Parathyroid adenoma (tissue), 2 donors: ENCODE data around the gene BRD9.
"Not testable (repeated sequence)": the region's sequence is repeated elsewhere in the genome, so short reads cannot be mapped to it uniquely, and the experiment has no call there.

Experiments used
- H2AFZ ChIP-seq: fragments of 300-600 bp; sonication (generic); one replicate; pipeline ENCODE4 v1.7.0; 2017; ENCODE audit warnings: antibody characterized with exemption, mild to moderate bottlenecking
- H3K27ac ChIP-seq: fragments of 300-600 bp; sonication (generic); one replicate; pipeline ENCODE4 v1.7.0; 2017
- H3K27me3 ChIP-seq: fragments of 300-600 bp; sonication (generic); one replicate; pipeline ENCODE4 v1.7.0; 2017; ENCODE audit warnings: low read length; ENCODE audit not compliant: control insufficient read depth, insufficient read depth
- H3K36me3 ChIP-seq: fragments of 300-600 bp; sonication (generic); one replicate; pipeline ENCODE4 v1.7.0; 2017; ENCODE audit warnings: low read length; ENCODE audit not compliant: control insufficient read depth, insufficient read depth
- H3K4me1 ChIP-seq: fragments of 300-600 bp; sonication (generic); one replicate; pipeline ENCODE4 v1.7.0; 2017; ENCODE audit warnings: control low read depth
- H3K4me2 ChIP-seq: fragments of 300-600 bp; sonication (generic); one replicate; pipeline ENCODE4 v1.7.0; 2017; ENCODE audit warnings: low read length
- H3K4me3 ChIP-seq: fragments of 300-600 bp; sonication (generic); one replicate; pipeline ENCODE4 v1.7.0; 2017; ENCODE audit warnings: low read depth, low read length
- H3K79me2 ChIP-seq: fragments of 300-600 bp; sonication (generic); one replicate; pipeline ENCODE4 v1.7.0; 2017; ENCODE audit warnings: control low read depth
- H3K9ac ChIP-seq: fragments of 300-600 bp; sonication (generic); one replicate; pipeline ENCODE4 v1.7.0; 2017; ENCODE audit warnings: mild to moderate bottlenecking
- H3K9me3 ChIP-seq: fragments of 300-600 bp; sonication (generic); one replicate; pipeline ENCODE4 v1.7.0; 2017; ENCODE audit warnings: low read length; ENCODE audit not compliant: control insufficient read depth
- TF ChIP-seq, protein P1 (sequence below): fragments of 300-600 bp; sonication (generic); IDR thresholded peaks from one replicate; pipeline ENCODE4 v1.7.0; 2017; ENCODE audit warnings: antibody characterized with exemption, mild to moderate bottlenecking
- donor health status: primary hyperparathyroidism.

Gene BRD9

DNA sequence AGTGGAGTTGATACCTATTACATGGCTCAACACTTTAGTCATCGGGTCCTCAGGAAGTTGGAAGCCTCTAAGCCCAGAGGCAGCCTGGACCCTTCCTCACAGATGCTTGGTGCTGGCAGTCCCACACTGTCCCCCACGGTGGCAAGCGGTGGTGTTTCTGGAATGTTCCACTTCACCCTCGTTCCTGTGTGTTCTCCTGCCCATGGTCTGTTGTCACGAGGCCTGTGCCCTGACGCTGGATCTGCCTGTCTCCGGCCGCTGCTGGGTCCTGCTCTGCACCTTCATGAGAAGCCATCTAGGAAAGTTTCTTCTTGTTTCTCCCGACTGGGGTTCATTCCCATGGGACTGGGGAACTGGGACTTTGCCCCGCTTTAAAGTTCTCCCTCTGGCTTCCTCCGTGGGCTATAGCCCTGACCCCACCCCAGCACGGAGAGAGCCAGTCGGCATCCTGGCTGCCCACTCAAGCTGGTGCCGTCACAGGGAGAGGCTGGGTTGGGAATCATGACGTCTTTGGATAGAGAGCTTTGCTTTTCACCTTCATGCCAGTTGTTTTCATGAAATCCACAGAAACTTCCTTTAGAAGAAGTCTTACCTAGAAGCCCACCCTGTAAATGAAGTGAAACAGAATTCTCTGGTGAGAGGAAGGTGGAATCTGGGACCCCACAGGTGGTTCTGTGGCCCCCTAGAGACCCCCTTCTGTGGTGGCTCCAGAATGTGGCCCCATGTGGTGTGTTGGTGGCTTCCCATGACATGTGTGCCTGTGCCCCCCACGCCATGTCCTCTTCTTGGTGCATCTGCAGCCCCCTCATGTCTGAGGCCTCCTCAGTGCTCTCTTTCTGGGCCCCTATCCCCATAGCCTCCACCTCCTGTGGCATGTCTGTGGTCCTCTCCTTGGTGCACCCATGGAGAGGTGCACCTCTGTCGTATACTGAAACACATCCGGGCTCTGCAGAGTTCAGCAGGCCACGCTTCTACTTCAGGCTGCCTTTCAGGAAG, 43.8 kb upstream of the BRD9 start:
- Histone ChIP-seq H3K27ac (no peak overlapping the region), H3K9ac (no peak overlapping the region), H2AFZ (no peak overlapping the region), H3K27me3 (no peaks in the 10 kb centered on the region), H3K4me1 (no peaks in the 10 kb centered on the region), H3K36me3 (no peaks in the 10 kb centered on the region), H3K4me2 (no peak overlapping the region), H3K9me3 (no peaks in the 10 kb centered on the region), H3K4me3 (no peak overlapping the region), H3K79me2 (no peaks in the 10 kb centered on the region)
- TF ChIP-seq, protein P1, sequence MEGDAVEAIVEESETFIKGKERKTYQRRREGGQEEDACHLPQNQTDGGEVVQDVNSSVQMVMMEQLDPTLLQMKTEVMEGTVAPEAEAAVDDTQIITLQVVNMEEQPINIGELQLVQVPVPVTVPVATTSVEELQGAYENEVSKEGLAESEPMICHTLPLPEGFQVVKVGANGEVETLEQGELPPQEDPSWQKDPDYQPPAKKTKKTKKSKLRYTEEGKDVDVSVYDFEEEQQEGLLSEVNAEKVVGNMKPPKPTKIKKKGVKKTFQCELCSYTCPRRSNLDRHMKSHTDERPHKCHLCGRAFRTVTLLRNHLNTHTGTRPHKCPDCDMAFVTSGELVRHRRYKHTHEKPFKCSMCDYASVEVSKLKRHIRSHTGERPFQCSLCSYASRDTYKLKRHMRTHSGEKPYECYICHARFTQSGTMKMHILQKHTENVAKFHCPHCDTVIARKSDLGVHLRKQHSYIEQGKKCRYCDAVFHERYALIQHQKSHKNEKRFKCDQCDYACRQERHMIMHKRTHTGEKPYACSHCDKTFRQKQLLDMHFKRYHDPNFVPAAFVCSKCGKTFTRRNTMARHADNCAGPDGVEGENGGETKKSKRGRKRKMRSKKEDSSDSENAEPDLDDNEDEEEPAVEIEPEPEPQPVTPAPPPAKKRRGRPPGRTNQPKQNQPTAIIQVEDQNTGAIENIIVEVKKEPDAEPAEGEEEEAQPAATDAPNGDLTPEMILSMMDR, result no peak

DNA sequence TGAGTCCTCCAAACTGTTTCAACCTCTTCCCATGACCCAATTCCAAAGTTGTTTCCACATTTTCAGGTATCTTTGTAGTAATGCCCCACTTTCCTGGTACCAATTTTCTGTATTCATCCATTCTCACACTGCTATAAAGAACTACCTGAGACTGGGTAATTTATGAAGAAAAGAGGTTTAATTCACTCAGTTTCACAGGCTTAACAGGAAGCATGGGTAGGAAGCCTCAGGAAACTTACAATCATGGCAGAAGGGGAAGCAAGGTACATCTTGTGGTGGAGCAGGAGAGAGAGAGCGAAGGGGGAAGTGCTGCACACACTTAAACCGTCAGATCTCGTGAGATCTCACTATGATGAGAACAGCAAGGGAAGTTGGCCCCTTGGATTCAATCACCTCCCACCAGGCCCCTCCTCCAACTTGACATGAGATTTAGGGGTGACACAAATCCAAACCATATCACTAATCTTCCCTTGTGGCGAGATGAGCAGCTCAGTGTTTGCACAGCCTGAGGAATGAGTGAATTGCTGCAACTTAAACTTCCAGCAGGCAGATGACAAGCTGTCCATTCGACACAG, 43.0 kb upstream of the BRD9 start:
- Histone ChIP-seq H3K27me3 (no peaks in the 10 kb centered on the region), H2AFZ (no peak overlapping the region), H3K27ac (no peak overlapping the region), H3K9me3 (no peaks in the 10 kb centered on the region), H3K36me3 (no peaks in the 10 kb centered on the region), H3K79me2 (no peaks in the 10 kb centered on the region), H3K4me2 (no peak overlapping the region), H3K4me3 (no peak overlapping the region), H3K4me1 (no peaks in the 10 kb centered on the region), H3K9ac (no peak overlapping the region)
- TF ChIP-seq, protein P1, result no peak

DNA sequence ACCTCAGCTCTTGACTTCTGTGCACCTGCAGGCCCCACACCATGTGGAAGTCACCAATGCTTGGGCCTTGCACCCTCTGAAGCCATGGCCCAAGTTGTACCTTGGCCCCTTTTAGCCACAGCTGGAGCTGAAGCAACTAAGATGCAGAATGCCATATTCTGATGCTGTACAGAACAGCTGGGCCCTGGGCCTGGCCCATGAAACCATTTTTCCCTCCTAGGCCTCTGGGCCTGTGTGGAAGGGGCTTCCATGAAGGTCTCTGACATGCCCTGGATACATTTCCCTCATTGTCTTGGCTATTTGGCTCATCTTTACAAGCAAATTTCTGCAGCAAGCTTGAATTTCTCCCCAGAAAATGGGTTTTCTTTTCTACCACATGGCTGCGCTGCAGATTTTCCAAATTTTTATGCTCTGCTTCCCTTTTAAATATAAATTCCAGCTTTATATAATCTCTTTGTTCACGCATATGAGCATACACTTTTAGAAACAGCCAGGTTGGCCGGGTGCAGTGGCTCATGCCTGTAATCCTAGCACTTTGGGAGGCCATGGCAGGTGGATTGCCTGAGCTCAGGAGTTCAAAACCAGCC, 41.9 kb upstream of the BRD9 start:
- H3K27me3 ChIP-seq, H3K4me2 ChIP-seq, H3K4me1 ChIP-seq, H2AFZ ChIP-seq, H3K36me3 ChIP-seq, H3K9me3 ChIP-seq, H3K79me2 ChIP-seq, H3K4me3 ChIP-seq, H3K27ac ChIP-seq, H3K9ac ChIP-seq: not testable (repeated sequence)

DNA sequence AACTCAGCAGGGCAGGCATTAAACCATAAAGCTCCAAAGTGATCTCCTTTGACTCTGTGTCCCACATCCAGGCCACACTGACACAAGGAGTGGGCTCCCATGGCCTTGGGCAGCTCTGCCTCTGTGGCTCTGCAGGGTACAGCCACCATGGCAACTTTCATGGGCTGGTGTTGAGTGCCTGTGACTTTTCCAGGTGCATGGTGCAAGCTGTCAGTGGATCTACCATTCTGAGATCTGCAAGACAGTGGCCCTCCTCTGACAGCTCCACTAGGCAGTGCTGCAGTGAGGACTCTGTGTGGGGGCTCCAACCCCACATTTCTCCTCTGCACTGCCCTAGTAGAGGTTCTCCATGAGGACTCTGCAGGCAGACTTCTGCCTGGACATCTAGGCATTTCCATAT, 41.4 kb upstream of the BRD9 start:
- not testable (repeated sequence) for H3K36me3 ChIP-seq, H3K9me3 ChIP-seq, H3K4me1 ChIP-seq, H3K4me3 ChIP-seq, H2AFZ ChIP-seq, H3K4me2 ChIP-seq, H3K9ac ChIP-seq, H3K27ac ChIP-seq, H3K27me3 ChIP-seq, H3K79me2 ChIP-seq

DNA sequence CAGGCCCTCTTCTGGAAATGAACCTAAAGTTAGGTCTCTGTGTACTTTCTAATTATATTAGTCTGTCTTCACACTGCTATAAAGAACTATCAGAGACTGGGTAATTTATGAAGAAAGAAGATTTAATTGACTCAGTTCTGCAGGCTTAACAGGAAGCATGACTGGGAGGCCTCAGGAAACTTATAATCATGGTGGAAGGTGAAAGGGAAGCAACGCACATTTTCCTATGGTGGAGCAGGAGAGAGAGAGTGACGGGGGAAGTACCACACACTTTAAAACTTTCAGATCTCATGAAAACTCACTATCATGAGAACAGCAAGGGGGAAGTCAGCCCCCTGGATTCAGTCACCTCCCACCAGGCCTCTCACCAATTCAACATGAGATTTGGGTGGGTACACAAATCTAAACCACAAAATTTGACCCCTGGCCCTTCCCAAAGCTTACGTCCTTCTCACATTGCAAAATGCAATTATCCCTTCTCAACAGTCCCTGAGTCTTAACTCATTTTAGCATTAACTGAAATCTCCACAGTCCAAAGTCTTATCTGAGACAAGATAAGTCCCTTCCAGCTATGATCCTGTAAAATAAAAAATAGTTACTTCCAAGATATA, 40.8 kb upstream of the BRD9 start:
- Histone ChIP-seq H3K27ac (no peak overlapping the region), H3K79me2 (no peaks in the 10 kb centered on the region), H3K4me2 (no peak overlapping the region), H2AFZ (no peak overlapping the region), H3K4me3 (no peak overlapping the region), H3K9ac (no peak overlapping the region), H3K9me3 (no peaks in the 10 kb centered on the region), H3K36me3 (no peaks in the 10 kb centered on the region), H3K4me1 (no peaks in the 10 kb centered on the region), H3K27me3 (no peaks in the 10 kb centered on the region)
- TF ChIP-seq, protein P1, result no peak
